Mucosa of descending colon (tissue), 3 donors: ENCODE results near the gene TMEM245. TPM values are rescaled to one million over a fixed set of nuclear protein-coding genes. Genes with fewer than 3 reads are reported as not detected.

Experiments used
- ATAC-seq: fragments of 200-7000 bp; cut with Tn5 transposase; one replicate; pipeline ENCODE4 v1.9.1; 2020; ENCODE audit warnings: mild to moderate bottlenecking, moderate library complexity
- DNase-seq, 3 donors: peaks; one replicate each; pipeline ENCODE4 v3.0.0-alpha.2; 2020
- H3K36me3 ChIP-seq: fragments of 200-600 bp; one replicate; pipeline ENCODE4 v1.8.0; 2021; ENCODE audit warnings: low read depth, mild to moderate bottlenecking
- H3K4me1 ChIP-seq: fragments of 200-600 bp; one replicate; pipeline ENCODE4 v1.8.0; 2021; ENCODE audit warnings: low read depth, mild to moderate bottlenecking
- H3K4me3 ChIP-seq: fragments of 200-600 bp; one replicate; pipeline ENCODE4 v1.8.0; 2021; ENCODE audit warnings: mild to moderate bottlenecking
- H3K9me3 ChIP-seq: fragments of 200-600 bp; one replicate; pipeline ENCODE4 v1.8.0; 2021; ENCODE audit warnings: mild to moderate bottlenecking
- intact Hi-C, 2 donors: fragments of 100-400 bp; cut with DNase I in 1 of 2; cut with micrococcal nuclease in 1 of 2; formaldehyde crosslinking; loops; one replicate each; pipeline versions ENCODE4 v1.11.0 to v1.11.1; 2022; cut with DNase I, micrococcal nuclease
- total RNA-seq, 3 donors: library from RNA; stranded (reverse); fragmentation: NEBNext Ultra II Directional in 2 of 3; extraction: Animal tissue kit (Norgen Biotek cat#: 25700) in 2 of 3; gene quantifications; one replicate each; pipeline versions ENCODE4 v1.2.1 to v1.2.4, GENCODE V29; 2021 to 2023
- TF ChIP-seq, protein P1 (sequence below): fragments of 200-600 bp; IDR thresholded peaks from one replicate; pipeline ENCODE4 v1.8.0; 2022; ENCODE audit warnings: antibody characterized with exemption, mild to moderate bottlenecking
- donor health status: DM: no; HTN: no; CAD: no; lungs with moderate emphysema.
- donor health status: DM: no; HTN: no; CAD: no.
- donor health status: DM: no; HTN: yes; CAD: no.

TMEM245 gene
- total RNA-seq, 3 donors from 2014 or later, result 26.3 to 72.8 (median 33.6) TPM

DNA sequence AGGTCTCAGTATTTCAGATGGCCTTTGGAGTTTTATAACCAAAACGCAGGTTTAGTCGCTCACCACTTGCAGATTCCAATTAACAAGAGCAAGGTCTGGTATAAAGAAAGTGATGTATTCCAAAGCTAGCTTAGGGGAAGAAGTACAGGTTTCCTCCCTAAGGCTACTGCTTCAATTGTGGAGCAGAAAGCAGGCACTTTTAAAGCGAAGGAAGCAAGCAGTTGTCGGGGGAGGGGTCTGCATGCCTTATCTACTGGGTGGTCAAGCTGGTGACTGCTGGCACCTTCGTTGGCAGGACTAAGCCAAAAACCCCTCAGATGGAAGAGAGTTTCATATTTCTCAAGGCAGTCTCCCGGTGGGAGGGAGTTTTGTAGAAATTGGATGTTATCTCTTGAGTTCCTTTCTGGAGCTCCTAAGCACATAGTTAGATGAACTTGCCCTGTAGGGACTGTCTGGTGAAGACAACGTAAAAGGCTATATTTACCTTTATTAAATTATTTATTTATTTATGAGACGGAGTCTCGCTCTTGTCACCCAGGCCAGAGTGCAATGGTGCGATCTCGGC lies 1.6 kb upstream of the TMEM245 start:
- ATAC-seq (no peak), DNase-seq (peak in 1 of 3 donors; percentile 16)
- Histone ChIP-seq H3K9me3 (no peaks in the 10 kb centered on the region), H3K4me1 (peaks cover 24% of the 10 kb centered on the region), H3K4me3 (no peak overlapping the region), H3K36me3 (no peaks in the 10 kb centered on the region)
- intact Hi-C loops, result no loop called here
- TF ChIP-seq, protein P1, sequence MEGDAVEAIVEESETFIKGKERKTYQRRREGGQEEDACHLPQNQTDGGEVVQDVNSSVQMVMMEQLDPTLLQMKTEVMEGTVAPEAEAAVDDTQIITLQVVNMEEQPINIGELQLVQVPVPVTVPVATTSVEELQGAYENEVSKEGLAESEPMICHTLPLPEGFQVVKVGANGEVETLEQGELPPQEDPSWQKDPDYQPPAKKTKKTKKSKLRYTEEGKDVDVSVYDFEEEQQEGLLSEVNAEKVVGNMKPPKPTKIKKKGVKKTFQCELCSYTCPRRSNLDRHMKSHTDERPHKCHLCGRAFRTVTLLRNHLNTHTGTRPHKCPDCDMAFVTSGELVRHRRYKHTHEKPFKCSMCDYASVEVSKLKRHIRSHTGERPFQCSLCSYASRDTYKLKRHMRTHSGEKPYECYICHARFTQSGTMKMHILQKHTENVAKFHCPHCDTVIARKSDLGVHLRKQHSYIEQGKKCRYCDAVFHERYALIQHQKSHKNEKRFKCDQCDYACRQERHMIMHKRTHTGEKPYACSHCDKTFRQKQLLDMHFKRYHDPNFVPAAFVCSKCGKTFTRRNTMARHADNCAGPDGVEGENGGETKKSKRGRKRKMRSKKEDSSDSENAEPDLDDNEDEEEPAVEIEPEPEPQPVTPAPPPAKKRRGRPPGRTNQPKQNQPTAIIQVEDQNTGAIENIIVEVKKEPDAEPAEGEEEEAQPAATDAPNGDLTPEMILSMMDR, result no peak

GRCh38 chr9:109120204-109120789 lies 550 bp upstream of the TMEM245 start:
- no peak overlapping the region for H3K4me3 ChIP-seq
- H3K9me3 ChIP-seq, result no peaks in the 10 kb centered on the region
- peaks cover 30% of the 10 kb centered on the region for H3K4me1 ChIP-seq
- no peaks in the 10 kb centered on the region for H3K36me3 ChIP-seq
- TF ChIP-seq, protein P1, result no peak
- DNase-seq (no peak), ATAC-seq (no peak)
- intact Hi-C loops, result no loop called here

DNA sequence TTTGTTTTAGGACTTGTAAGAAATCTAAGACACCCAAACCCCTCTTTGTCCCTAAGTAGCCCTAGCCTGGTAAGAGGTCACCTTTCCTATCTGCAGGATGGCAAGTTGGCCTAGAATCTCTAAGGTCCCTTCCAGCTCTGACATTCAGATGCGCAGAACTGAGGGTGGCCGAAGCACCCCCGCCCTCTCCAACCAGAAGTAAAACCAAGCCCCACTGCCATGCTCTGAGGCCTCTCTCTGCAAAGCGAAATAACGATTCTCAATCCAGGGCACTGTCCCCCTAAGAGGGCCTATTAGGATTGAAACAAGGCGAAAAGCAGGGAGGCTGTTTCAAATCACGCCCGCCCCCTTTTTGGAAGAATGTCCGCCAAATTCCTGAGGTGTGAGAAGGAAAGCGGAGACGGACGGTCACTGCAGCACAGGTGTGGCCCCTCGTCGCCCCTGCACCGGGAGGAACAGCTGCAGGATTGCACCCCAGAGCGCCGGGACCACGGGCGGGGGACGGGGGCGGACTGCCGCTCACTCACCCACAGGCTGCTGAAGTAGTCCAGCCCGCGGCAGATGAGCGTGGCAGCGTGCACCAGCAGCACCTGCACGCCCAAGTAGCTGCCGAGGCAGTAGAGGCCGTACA lies 824 bp downstream of the TMEM245 start:
- peaks cover 34% of the 10 kb centered on the region for H3K4me1 ChIP-seq
- ATAC-seq, result no peak
- peak overlapping the region; percentile 73 for H3K4me3 ChIP-seq
- no peaks in the 10 kb centered on the region for H3K36me3 ChIP-seq
- no peaks in the 10 kb centered on the region for H3K9me3 ChIP-seq
- DNase-seq, result peak in 1 of 3 donors; percentile 19
- intact Hi-C loops, result no loop called here
- TF ChIP-seq, protein P1, result no peak

DNA sequence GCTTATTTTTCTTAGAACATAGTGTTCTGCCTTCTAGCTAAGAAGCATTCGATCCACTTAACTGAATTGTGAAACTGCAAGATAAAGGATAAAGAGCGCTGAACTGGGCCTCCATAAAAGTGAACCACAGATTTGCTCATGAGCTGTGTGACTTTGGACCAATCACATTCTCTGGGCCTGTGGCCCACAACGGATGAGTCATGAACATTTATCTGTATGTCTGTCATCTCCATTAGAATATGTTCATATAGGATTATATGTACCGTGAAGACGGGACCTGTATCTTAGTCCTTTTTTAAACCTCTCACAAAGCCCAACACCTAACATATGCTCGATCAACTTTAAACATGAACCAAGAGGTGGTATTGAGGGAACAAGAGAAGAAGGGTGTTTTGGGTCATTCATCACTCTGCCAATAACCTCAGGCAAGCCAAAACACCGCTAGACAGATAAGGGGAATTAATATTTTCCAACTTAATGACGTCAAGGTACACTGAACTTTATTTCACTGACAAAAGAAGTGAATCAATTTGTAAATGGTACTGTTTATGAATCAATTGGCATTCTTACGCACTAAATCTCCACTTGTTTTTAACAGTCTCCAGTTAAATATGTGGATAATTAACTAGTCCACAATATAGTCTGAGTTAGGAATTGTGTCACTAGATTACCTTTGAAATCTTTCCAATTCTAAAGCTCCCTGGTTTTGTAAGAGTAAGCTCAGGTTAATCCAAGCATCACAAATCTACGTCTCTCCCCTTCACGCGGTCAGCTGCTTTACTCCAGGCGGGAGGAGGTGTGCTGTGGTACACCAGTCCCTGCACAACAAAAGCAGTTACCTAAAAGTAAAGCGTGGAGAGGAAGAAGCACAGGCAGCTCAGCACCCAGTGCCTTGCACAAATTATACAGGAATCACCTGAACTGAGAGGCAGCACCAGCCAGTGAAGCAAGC lies 1.6 kb downstream of the TMEM245 start:
- H3K36me3 ChIP-seq, result no peaks in the 10 kb centered on the region
- H3K9me3 ChIP-seq, result no peaks in the 10 kb centered on the region
- peak; percentile 18 for ATAC-seq
- TF ChIP-seq, protein P1, result no peak
- H3K4me1 ChIP-seq, result peaks cover 37% of the 10 kb centered on the region
- intact Hi-C loops, result no loop called here
- peak in 1 of 3 donors; percentile 18 for DNase-seq
- H3K4me3 ChIP-seq, result peak overlapping the region; percentile 73

GRCh38 chr9:109115931-109116526 lies 3.7 kb downstream of the TMEM245 start:
- intact Hi-C loops, result no loop called here
- ATAC-seq, result no peak
- Histone ChIP-seq H3K9me3 (no peaks in the 10 kb centered on the region), H3K4me1 (peaks cover 37% of the 10 kb centered on the region), H3K36me3 (no peaks in the 10 kb centered on the region), H3K4me3 (no peak overlapping the region)
- TF ChIP-seq, protein P1, result no peak
- no peak for DNase-seq
